GM12878 (cell line): ENCODE data around the gene IL18. TPM values are rescaled to one million over a fixed set of nuclear protein-coding genes. Genes with fewer than 3 reads are reported as not detected.

ENCODE experiments used
- ATAC-seq: fragments of 200-7000 bp; cut with Tn5 transposase; 3 replicates; pipeline ENCODE4 v1.9.1; 2020; ENCODE audit warnings: mild to moderate bottlenecking, moderate library complexity
- BruUV-seq: library from RNA; stranded (reverse); fragments of 400-500 nt; replicated peaks from 2 replicates; lab custom pipeline; 2021; lab: Mats Ljungman, UMichigan
- CTCF ChIA-PET: fragments of 300-600 bp; sonication (Branson Sonifier 250); formaldehyde crosslinking; extraction: SDS; loops from one replicate; lab custom pipeline; 2021; ENCODE audit warnings: inconsistent platforms; lab: Yijun Ruan, JAX
- POLR2A ChIA-PET: fragments of 350-600 bp; formaldehyde crosslinking; extraction: SDS; loops from one replicate; lab custom pipeline; 2021; ENCODE audit warnings: inconsistent platforms; lab: Charles Lee
- RAD21 ChIA-PET: fragments of 300-600 bp; sonication (Branson Sonifier 250); formaldehyde crosslinking; loops from one replicate; lab custom pipeline; 2023; ENCODE audit warnings: antibody characterized with exemption; ENCODE audit not compliant: unreplicated experiment; lab: Charles Lee
- SMC1A ChIA-PET: fragments of 300-600 bp; sonication (Branson Sonifier 250); formaldehyde crosslinking; loops from one replicate; lab custom pipeline; 2023; ENCODE audit not compliant: unreplicated experiment, uncharacterized antibody; lab: Charles Lee
- DNase-seq: peaks from one replicate; pipeline ENCODE4 v3.0.0-alpha.2; 2011; ENCODE audit warnings: low read depth, low spot score
- FAIRE-seq: peaks from 3 replicates; lab custom pipeline; 2011; peaks lifted over from hg19 to GRCh38; lab: Jason Lieb, UNC
- H2AFZ ChIP-seq: 2 replicates; pipeline ENCODE4 v1.6.0; 2011; ENCODE audit warnings: low read depth, low read length, control low read depth; ENCODE audit not compliant: control insufficient read depth
- H3K27ac ChIP-seq: 2 replicates; pipeline ENCODE4 v1.5.1; 2011; ENCODE audit warnings: control low read depth; ENCODE audit not compliant: control insufficient read depth, insufficient read depth
- H3K27me3 ChIP-seq, 2 experiments: replicated peaks in 1 of 2; 2 replicates each; pipeline versions ENCODE4 v1.6.0 to v1.6.1; 2011; ENCODE audit warnings: low read length in 1 of 2; ENCODE audit not compliant: control insufficient read depth in 2 of 2, insufficient read depth in 2 of 2
- H3K36me3 ChIP-seq, 2 experiments: 2 replicates each; pipeline ENCODE4 v1.5.1; 2011; ENCODE audit warnings: low read length in 1 of 2; ENCODE audit not compliant: control insufficient read depth in 2 of 2, insufficient read depth in 2 of 2
- H3K4me1 ChIP-seq: 2 replicates; pipeline ENCODE4 v1.6.1; 2011; ENCODE audit warnings: mild to moderate bottlenecking, low read length, moderate library complexity, mixed read lengths; ENCODE audit not compliant: control insufficient read depth, insufficient read depth
- H3K4me2 ChIP-seq: 2 replicates; pipeline ENCODE4 v1.6.0; 2011; ENCODE audit warnings: control low read depth; ENCODE audit not compliant: control insufficient read depth, insufficient read depth
- H3K4me3 ChIP-seq: fragments of 200-600 bp; sonication (generic); 2 replicates; pipeline ENCODE4 v1.5.1; 2016
- H3K79me2 ChIP-seq: 2 replicates; pipeline ENCODE4 v1.6.0; 2011; ENCODE audit warnings: low read length; ENCODE audit not compliant: control insufficient read depth, insufficient read depth
- H3K9ac ChIP-seq: 2 replicates; pipeline ENCODE4 v1.8.0; 2011; ENCODE audit warnings: low read length, control low read depth, mixed read lengths; ENCODE audit not compliant: control insufficient read depth, insufficient read depth
- H3K9me3 ChIP-seq: replicated peaks from 3 replicates; pipeline ENCODE4 v1.5.1; 2011; ENCODE audit warnings: mild to moderate bottlenecking, low read length; ENCODE audit not compliant: control insufficient read depth, insufficient read depth
- H4K20me1 ChIP-seq: 2 replicates; pipeline ENCODE4 v1.6.0; 2011; ENCODE audit not compliant: control insufficient read depth, insufficient read depth
- ATF7 ChIP-seq: fragments of 450-650 bp; IDR thresholded peaks from 2 replicates; pipeline ENCODE4 v1.6.1; 2016; ENCODE audit warnings: low read depth, mild to moderate bottlenecking
- BACH1 ChIP-seq: fragments of 450-650 bp; IDR thresholded peaks from 2 replicates; pipeline ENCODE4 v1.6.1; 2017; ENCODE audit warnings: mild to moderate bottlenecking, borderline replicate concordance
- BCL11A ChIP-seq: IDR thresholded peaks from 2 replicates; pipeline ENCODE4 v1.6.1; 2011; ENCODE audit warnings: low read depth, low read length
- BHLHE40 ChIP-seq, 2 experiments: fragments of 450-650 bp in 1 of 2; IDR thresholded peaks; 2 replicates each; pipeline ENCODE4 v1.6.1; 2011 to 2017; ENCODE audit warnings: low read depth in 2 of 2, borderline replicate concordance in 1 of 2, improper control_type of control experiment in 1 of 2, low read length in 1 of 2, mild to moderate bottlenecking in 1 of 2
- CBFB ChIP-seq: IDR thresholded peaks from 2 replicates; pipeline ENCODE4 v1.6.1; 2016; ENCODE audit warnings: antibody characterized with exemption, low read depth
- CREB1 ChIP-seq: IDR thresholded peaks from 2 replicates; pipeline ENCODE4 v1.6.1; 2012; ENCODE audit warnings: low read depth, mild to moderate bottlenecking, inconsistent platforms
- CREM ChIP-seq: IDR thresholded peaks from 2 replicates; pipeline ENCODE4 v1.6.1; 2014; ENCODE audit warnings: antibody characterized with exemption, low read depth
- DPF2 ChIP-seq: fragments of 450-650 bp; IDR thresholded peaks from 2 replicates; pipeline ENCODE4 v1.6.1; 2017; ENCODE audit warnings: mild to moderate bottlenecking
- EP300 ChIP-seq, 2 experiments: fragments of 150-350 bp in 1 of 2; IDR thresholded peaks; 2 replicates each; pipeline ENCODE4 v1.6.1; 2011 to 2012; ENCODE audit warnings: low read depth in 2 of 2, low read length in 2 of 2, borderline replicate concordance in 1 of 2, improper control_type of control experiment in 1 of 2, inconsistent platforms in 1 of 2; ENCODE audit not compliant: control insufficient read depth in 1 of 2
- FOXM1 ChIP-seq: IDR thresholded peaks from 2 replicates; pipeline ENCODE4 v1.6.1; 2012; ENCODE audit warnings: low read depth, mild to moderate bottlenecking, inconsistent platforms, low read length, moderate library complexity
- GABPA ChIP-seq: IDR thresholded peaks from 2 replicates; pipeline ENCODE4 v1.6.1; 2014; ENCODE audit warnings: antibody characterized with exemption, low read depth, mild to moderate bottlenecking, inconsistent platforms
- IKZF2 ChIP-seq, 2 experiments: fragments of 450-650 bp; IDR thresholded peaks; 2 replicates each; pipeline ENCODE4 v1.6.1; 2017; ENCODE audit warnings: mild to moderate bottlenecking in 2 of 2, moderate library complexity in 2 of 2
- IRF4 ChIP-seq: IDR thresholded peaks from 2 replicates; pipeline ENCODE4 v1.6.1; 2011; ENCODE audit warnings: low read depth, low read length
- KAT2A ChIP-seq: conservative IDR thresholded peaks from 2 replicates; pipeline ENCODE4 v1.6.1; 2011; ENCODE audit warnings: low read depth, low read length; ENCODE audit not compliant: control insufficient read depth
- MEF2B ChIP-seq: fragments of 450-650 bp; IDR thresholded peaks from 2 replicates; pipeline ENCODE4 v1.6.1; 2018; ENCODE audit warnings: mild to moderate bottlenecking, moderate library complexity; ENCODE audit not compliant: partially characterized antibody, poor library complexity, severe bottlenecking
- MTA2 ChIP-seq: fragments of 450-650 bp; IDR thresholded peaks from 2 replicates; pipeline ENCODE4 v1.6.1; 2016; ENCODE audit warnings: low read depth, mild to moderate bottlenecking, moderate library complexity
- MTA3 ChIP-seq: IDR thresholded peaks from 2 replicates; pipeline ENCODE4 v1.6.1; 2012; ENCODE audit warnings: low read length, inconsistent platforms, borderline replicate concordance
- NFIC ChIP-seq: IDR thresholded peaks from 2 replicates; pipeline ENCODE4 v1.6.1; 2012; ENCODE audit warnings: low read depth, mild to moderate bottlenecking, inconsistent platforms, low read length, moderate library complexity
- RAD21 ChIP-seq: IDR thresholded peaks from 2 replicates; pipeline ENCODE4 v1.6.1; 2011; ENCODE audit warnings: mild to moderate bottlenecking, low read depth, low read length, moderate library complexity; ENCODE audit not compliant: insufficient read depth
- TCF7 ChIP-seq: IDR thresholded peaks from 2 replicates; pipeline ENCODE4 v1.6.1; 2014; ENCODE audit warnings: antibody characterized with exemption, borderline replicate concordance
- ZNF217 ChIP-seq: fragments of 450-650 bp; IDR thresholded peaks from 2 replicates; pipeline ENCODE4 v1.6.1; 2017; ENCODE audit warnings: antibody characterized with exemption, mild to moderate bottlenecking
- WGBS: methylation state at CpG from one replicate; pipeline ENCODE4 v1.1.6; 2016; ENCODE audit warnings: low lambda C conversion rate; ENCODE audit not compliant: insufficient replicate concordance, insufficient coverage; ENCODE audit errors: missing lambda C conversion rate; 5-methylcytosine and 5-hydroxymethylcytosine counted together
- in situ Hi-C: fragments of 300-500 bp; cut with MboI; formaldehyde crosslinking; loops from 9 replicates; pipeline ENCODE4 v1.14.3; 2018; ENCODE audit warnings: mixed read lengths
- intact Hi-C: fragments of 100-400 bp; cut with micrococcal nuclease; formaldehyde crosslinking; loops from one replicate; pipeline ENCODE4 v1.14.2; 2022; ENCODE audit not compliant: unreplicated experiment
- polyA plus RNA-seq, 11 experiments: library from polyadenylated mRNA; depleted of rRNA in 4 of 11; unstranded in 6 of 11; stranded (reverse) in 5 of 11; fragments of >200 nt; fragmentation: Nextera tagmentation in 4 of 11; fragmentation: Illumina TruSeq in 1 of 11; extraction: Ambion mirVana in 4 of 11; extraction: Trizol in 1 of 11; gene quantifications; 1 replicate in 1 of 11; 2 replicates in 10 of 11; pipeline versions ENCODE4 v1.2.1 to v1.2.3, GENCODE V29; 2011 to 2016; ENCODE audit warnings: inconsistent platforms in 2 of 11, missing spikeins in 2 of 11, low read depth in 1 of 11
- total RNA-seq, 4 experiments: library from RNA; depleted of rRNA in 3 of 4; stranded (reverse); fragments of >200 nt in 3 of 4; fragmentation: Illumina TruSeq in 1 of 4; extraction: Trizol in 1 of 4; gene quantifications; 2 replicates each; pipeline versions ENCODE4 v1.2.1 to v1.2.3, GENCODE V29; 2013 to 2021
- TF ChIP-seq, protein P1 (sequence below): IDR thresholded peaks from 2 replicates; pipeline ENCODE4 v1.6.1; 2011; ENCODE audit warnings: borderline replicate concordance, low read depth, mild to moderate bottlenecking, moderate library complexity, low read length; ENCODE audit not compliant: insufficient read depth, poor library complexity, severe bottlenecking
- TF ChIP-seq, protein P2 (sequence below): IDR thresholded peaks from 2 replicates; pipeline ENCODE4 v1.6.1; 2012; ENCODE audit warnings: low read length, inconsistent platforms

IL18 gene
- total and polyA plus RNA-seq, 10 of the 15 experiments (the other 5 are each of a cell fraction or from before 2014, with no cell fraction given): 0.12 to 0.42 (median 0.24) TPM

DNA sequence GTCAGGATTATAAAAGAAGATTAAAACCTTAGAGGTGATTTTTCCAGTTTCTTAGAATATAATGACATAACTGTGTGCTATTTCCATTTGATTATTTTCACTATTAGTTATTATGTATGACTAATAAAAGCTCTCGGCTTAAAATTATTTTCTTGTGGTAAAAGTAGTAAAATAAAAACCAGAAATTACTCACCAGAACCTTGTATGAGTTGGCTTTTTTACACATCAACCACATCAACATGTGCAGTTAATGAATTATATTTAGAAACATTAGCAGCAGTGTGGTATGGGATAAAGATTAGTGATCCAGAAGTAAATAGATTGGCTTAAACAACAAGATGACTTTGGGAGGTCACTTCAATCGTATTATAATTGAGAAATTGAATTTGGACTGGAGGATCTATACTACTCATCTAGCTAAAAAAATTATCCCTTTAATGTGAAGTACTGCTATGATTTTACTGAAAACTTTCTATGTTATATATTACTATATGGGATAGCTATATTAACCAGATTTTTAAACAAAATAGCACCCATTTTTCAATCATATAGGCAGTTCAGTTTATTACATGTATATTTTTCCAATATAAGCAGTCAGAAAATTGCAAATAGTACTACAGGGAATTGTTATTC, 8.6 kb upstream of the IL18 start:
- DNase-seq: no peak
- in situ Hi-C loops (no loop called here), intact Hi-C loops (loop anchor here (10.0 kb wide), 2 partner anchors 158 to 238 kb away; partner anchors contain the start of gene DIXDC1)
- H3K79me2 ChIP-seq: no peaks in the 10 kb centered on the region
- 4% methylated on average over 2 of the region's 2 CpGs for WGBS
- no peak overlapping the region for H3K4me3 ChIP-seq
- H3K4me1 ChIP-seq: no peaks in the 10 kb centered on the region
- H3K9me3 ChIP-seq: no peaks in the 10 kb centered on the region
- no peak overlapping the region for H3K9ac ChIP-seq
- POLR2A ChIA-PET: interaction anchor here (0.7 kb wide), 1 partner anchor 53 kb away, joined by 4 read pairs; no protein-coding TSS in a partner anchor
- RAD21 ChIA-PET: no interaction called here
- CTCF ChIA-PET: interaction anchor here (0.5 to 1.0 kb wide), 3 partner anchors 20 to 108 kb away, joined by 3 to 5 read pairs (median 3); no protein-coding TSS in a partner anchor
- H3K27me3 ChIP-seq: no peaks in the 10 kb centered on the region; a peak in 1 of 4 replicates
- no peak for FAIRE-seq
- SMC1A ChIA-PET: interaction anchor here (0.7 to 1.3 kb wide), 6 partner anchors 13 to 62 kb away, joined by 3 read pairs; no protein-coding TSS in a partner anchor
- no peaks in the 10 kb centered on the region for H3K36me3 ChIP-seq
- no peak overlapping the region for H3K27ac ChIP-seq
- H3K4me2 ChIP-seq: no peak overlapping the region
- no peaks in the 10 kb centered on the region for H4K20me1 ChIP-seq
- no TSS peak for BruUV-seq
- H2AFZ ChIP-seq: no peak overlapping the region
- ATAC-seq: peak; percentile 79
- TF ChIP-seq MTA2: peak; percentile 68
- peak; percentile 34 to 41; a peak in 2 of 4 replicates for TF ChIP-seq IKZF2 (IDR thresholded peaks at IDR 0.05)
- TF ChIP-seq BHLHE40 (IDR thresholded peaks at IDR 0.05; ENCODE audit: borderline replicate concordance in 1 of 2, low read depth in 2 of 2, low read length in 1 of 2): peak; percentile 89 to 90
- peak; percentile 23; the same call in 1 of the 2 replicates for TF ChIP-seq CREB1
- TF ChIP-seq GABPA: peak; percentile 77
- TF ChIP-seq FOXM1: peak; percentile 93; the same call in 1 of the 2 replicates
- TF ChIP-seq TCF7: peak; percentile 94
- TF ChIP-seq BACH1: no peak
- TF ChIP-seq BCL11A: peak; percentile 89; the same call in 1 of the 2 replicates
- TF ChIP-seq CREM: peak; percentile 72
- TF ChIP-seq, protein P1, sequence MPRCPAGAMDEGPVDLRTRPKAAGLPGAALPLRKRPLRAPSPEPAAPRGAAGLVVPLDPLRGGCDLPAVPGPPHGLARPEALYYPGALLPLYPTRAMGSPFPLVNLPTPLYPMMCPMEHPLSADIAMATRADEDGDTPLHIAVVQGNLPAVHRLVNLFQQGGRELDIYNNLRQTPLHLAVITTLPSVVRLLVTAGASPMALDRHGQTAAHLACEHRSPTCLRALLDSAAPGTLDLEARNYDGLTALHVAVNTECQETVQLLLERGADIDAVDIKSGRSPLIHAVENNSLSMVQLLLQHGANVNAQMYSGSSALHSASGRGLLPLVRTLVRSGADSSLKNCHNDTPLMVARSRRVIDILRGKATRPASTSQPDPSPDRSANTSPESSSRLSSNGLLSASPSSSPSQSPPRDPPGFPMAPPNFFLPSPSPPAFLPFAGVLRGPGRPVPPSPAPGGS: peak; percentile 74
- no peak for TF ChIP-seq RAD21
- peak; percentile 73; the same call in 1 of the 2 replicates for TF ChIP-seq IRF4
- peak; percentile 83 for TF ChIP-seq MTA3
- 0 out of 2 replicates have a peak, but pooled peaks have one; percentile 41 for TF ChIP-seq DPF2
- peak; percentile 93 for TF ChIP-seq ZNF217
- peak; percentile 58; the same call in 1 of the 2 replicates for TF ChIP-seq ATF7
- peak; percentile 10 to 43; a peak in 2 of 4 replicates for TF ChIP-seq EP300 (IDR thresholded peaks at IDR 0.05; ENCODE audit: borderline replicate concordance in 1 of 2, control insufficient read depth in 1 of 2, low read depth in 2 of 2, low read length in 2 of 2)
- TF ChIP-seq, protein P2, sequence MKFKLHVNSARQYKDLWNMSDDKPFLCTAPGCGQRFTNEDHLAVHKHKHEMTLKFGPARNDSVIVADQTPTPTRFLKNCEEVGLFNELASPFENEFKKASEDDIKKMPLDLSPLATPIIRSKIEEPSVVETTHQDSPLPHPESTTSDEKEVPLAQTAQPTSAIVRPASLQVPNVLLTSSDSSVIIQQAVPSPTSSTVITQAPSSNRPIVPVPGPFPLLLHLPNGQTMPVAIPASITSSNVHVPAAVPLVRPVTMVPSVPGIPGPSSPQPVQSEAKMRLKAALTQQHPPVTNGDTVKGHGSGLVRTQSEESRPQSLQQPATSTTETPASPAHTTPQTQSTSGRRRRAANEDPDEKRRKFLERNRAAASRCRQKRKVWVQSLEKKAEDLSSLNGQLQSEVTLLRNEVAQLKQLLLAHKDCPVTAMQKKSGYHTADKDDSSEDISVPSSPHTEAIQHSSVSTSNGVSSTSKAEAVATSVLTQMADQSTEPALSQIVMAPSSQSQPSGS: peak; percentile 99
- peak; percentile 78 for TF ChIP-seq MEF2B
- TF ChIP-seq KAT2A: no peak
- peak; percentile 81 for TF ChIP-seq CBFB
- peak; percentile 100 for TF ChIP-seq NFIC
